ENCODE measurements around the gene DUSP12. TPM values are rescaled to one million over a fixed set of nuclear protein-coding genes. Genes with fewer than 3 reads are reported as not detected.

Gene DUSP12
- total and polyA plus RNA-seq, 8 donors: 13.6 to 53.0 (median 41.7) TPM

DNA sequence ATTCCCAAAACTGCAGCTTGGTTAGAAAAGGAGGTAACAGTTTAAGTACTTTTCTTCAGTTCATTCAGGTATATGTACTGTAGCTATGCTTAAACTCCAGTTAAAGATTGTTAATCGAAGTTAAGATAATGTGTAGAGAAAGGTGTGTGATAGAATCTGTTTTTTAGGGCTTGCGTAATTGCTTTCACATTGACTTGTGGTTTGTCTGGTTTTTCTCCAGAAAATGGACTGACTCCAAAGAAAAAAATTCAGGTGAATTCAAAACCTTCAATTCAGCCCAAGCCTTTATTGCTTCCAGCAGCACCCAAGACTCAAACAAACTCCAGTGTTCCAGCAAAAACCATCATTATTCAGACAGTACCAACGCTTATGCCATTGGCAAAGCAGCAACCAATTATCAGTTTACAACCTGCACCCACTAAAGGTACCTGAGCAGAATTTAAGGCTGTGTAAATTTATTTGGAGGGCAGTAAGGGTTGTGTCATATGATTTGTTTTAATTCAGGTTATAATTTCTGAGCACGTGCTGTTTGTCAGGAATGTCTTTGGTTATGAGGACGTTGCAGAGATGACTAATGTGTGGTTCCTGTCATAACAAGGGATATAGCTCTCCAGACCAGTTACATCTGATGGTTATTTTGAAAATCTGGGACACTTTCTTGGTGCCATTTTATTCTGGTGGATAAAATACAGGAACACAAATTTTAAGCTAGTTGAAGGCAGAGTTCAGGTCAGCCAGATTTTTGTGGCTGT, 42.5 kb downstream of the DUSP12 start:
- TF ChIP-seq, protein P1, sequence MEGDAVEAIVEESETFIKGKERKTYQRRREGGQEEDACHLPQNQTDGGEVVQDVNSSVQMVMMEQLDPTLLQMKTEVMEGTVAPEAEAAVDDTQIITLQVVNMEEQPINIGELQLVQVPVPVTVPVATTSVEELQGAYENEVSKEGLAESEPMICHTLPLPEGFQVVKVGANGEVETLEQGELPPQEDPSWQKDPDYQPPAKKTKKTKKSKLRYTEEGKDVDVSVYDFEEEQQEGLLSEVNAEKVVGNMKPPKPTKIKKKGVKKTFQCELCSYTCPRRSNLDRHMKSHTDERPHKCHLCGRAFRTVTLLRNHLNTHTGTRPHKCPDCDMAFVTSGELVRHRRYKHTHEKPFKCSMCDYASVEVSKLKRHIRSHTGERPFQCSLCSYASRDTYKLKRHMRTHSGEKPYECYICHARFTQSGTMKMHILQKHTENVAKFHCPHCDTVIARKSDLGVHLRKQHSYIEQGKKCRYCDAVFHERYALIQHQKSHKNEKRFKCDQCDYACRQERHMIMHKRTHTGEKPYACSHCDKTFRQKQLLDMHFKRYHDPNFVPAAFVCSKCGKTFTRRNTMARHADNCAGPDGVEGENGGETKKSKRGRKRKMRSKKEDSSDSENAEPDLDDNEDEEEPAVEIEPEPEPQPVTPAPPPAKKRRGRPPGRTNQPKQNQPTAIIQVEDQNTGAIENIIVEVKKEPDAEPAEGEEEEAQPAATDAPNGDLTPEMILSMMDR (IDR thresholded peaks at IDR 0.05): no peak
- intact Hi-C loops (cut with DNase I): loop anchor here in 1 of 2 donors (5.0 kb wide), 1 partner anchor 245 kb away; no protein-coding TSS in a partner anchor
- Histone ChIP-seq H3K4me3 (no peak overlapping the region), H3K27ac (no peak overlapping the region), H3K27me3 (no peaks in the 10 kb centered on the region), H3K36me3 (peaks cover 0 to 69% of the 10 kb centered on the region in 2 donors), H3K4me1 (no peaks in the 10 kb centered on the region), H3K9me3 (no peaks in the 10 kb centered on the region)
- DNase-seq (no peak), ATAC-seq (no peak)

DNA sequence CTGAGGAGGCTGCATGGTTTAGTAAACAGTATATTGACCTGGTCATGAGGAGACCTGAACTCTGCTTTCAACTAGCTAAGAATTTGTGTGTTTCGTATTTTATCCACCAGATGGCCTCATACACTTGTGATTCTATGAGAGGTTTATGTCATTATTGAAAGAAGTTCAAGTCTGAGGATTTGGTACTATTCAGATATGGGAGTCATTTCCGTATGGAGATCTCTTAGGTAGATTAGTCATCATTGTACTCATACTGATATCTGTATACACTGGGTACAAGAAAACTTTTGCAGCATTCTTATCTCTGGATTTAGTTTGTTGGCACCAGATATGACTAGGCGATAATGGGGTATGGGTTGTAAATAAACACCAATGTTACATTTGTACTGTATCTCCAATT, 43.2 kb downstream of the DUSP12 start:
- Histone ChIP-seq H3K4me1 (no peaks in the 10 kb centered on the region), H3K4me3 (no peak overlapping the region), H3K36me3 (peaks cover 0 to 69% of the 10 kb centered on the region in 2 donors), H3K9me3 (no peaks in the 10 kb centered on the region), H3K27me3 (no peaks in the 10 kb centered on the region), H3K27ac (no peak overlapping the region)
- DNase-seq (peak in 2 of 4 donors; percentile 31 to 52), ATAC-seq (peak; percentile 90)
- intact Hi-C loops (cut with DNase I): loop anchor here in 1 of 2 donors (5.0 kb wide), 1 partner anchor 245 kb away; no protein-coding TSS in a partner anchor
- TF ChIP-seq, protein P1 (IDR thresholded peaks at IDR 0.05): peak; percentile 42 to 44

DNA sequence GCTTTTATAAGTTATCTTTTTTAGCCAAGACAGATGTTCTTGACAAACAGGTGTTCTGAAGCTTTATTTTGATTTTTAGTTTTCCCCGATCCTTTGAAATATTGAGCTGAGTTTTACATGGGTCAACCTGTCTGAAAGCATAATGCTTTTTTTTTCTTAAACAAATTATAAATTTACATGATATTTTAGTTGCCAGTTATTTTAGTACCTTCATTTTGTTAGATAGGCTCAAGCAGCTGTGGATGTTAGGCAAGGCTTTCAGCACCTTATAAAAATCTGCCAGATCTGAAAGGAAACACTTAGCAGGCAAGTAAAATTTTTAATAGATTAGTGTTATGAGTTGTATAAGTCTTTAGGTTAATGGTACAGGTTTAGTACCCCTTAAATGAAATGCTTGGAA, 50.2 kb downstream of the DUSP12 start:
- H3K27ac ChIP-seq: no peak overlapping the region
- TF ChIP-seq, protein P1 (IDR thresholded peaks at IDR 0.05): no peak
- intact Hi-C loops (cut with DNase I): no loop called here
- H3K36me3 ChIP-seq: peaks cover 0 to 85% of the 10 kb centered on the region in 2 donors
- ATAC-seq: no peak
- DNase-seq: no peak
- no peaks in the 10 kb centered on the region for H3K27me3 ChIP-seq
- H3K4me1 ChIP-seq: no peaks in the 10 kb centered on the region
- H3K4me3 ChIP-seq: no peak overlapping the region
- no peaks in the 10 kb centered on the region for H3K9me3 ChIP-seq

DNA sequence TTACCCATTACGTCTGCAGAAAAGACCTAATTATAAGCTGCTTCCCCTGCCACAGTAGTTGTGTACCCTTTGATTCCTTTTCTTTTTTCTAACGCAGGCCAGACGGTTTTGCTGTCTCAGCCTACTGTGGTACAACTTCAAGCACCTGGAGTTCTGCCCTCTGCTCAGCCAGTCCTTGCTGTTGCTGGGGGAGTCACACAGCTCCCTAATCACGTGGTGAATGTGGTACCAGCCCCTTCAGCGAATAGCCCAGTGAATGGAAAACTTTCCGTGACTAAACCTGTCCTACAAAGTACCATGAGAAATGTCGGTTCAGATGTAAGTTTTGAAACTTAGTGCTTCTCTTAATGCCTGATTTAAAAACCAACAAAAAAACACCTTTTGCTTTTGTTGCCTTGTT, 52.4 kb downstream of the DUSP12 start:
- Histone ChIP-seq H3K4me1 (no peaks in the 10 kb centered on the region), H3K4me3 (no peak overlapping the region), H3K27ac (no peak overlapping the region), H3K36me3 (peaks cover 0 to 78% of the 10 kb centered on the region in 2 donors), H3K9me3 (no peaks in the 10 kb centered on the region), H3K27me3 (no peaks in the 10 kb centered on the region)
- ATAC-seq (peak; percentile 91), DNase-seq (peak in 2 of 4 donors; percentile 16 to 51)
- intact Hi-C loops (cut with DNase I): no loop called here
- TF ChIP-seq, protein P1 (IDR thresholded peaks at IDR 0.05): no peak

DNA sequence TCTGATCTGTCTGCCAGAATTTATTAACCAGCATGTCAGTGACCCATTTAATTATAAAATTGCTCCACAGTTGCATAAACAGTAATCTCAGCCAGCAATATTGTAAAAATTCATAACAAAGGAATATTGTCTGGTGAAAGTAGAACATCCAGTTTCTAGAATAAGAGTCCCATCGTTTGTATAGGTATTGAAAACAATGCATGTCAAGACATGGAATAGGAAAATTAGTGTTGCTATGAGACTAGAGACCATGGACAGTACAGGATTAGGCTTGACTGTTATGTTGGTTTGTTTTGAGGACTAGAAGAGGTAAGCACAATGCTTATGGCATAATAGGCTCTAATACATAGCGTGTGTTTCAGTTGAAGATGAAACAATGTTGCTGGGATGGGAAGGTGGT, 53.6 kb downstream of the DUSP12 start:
- no peaks in the 10 kb centered on the region for H3K27me3 ChIP-seq
- no peaks in the 10 kb centered on the region for H3K9me3 ChIP-seq
- peaks cover 0 to 70% of the 10 kb centered on the region in 2 donors for H3K36me3 ChIP-seq
- DNase-seq: no peak
- intact Hi-C loops (cut with DNase I): no loop called here
- H3K4me3 ChIP-seq: no peak overlapping the region
- no peak overlapping the region for H3K27ac ChIP-seq
- TF ChIP-seq, protein P1 (IDR thresholded peaks at IDR 0.05): no peak
- H3K4me1 ChIP-seq: no peaks in the 10 kb centered on the region
- no peak for ATAC-seq

Measured in left lung (tissue), 10 donors.